HG03139 (cell line): ENCODE results near the gene MYLK4.

ENCODE experiments used
- ATAC-seq: cut with Tn5 transposase; IDR thresholded peaks from one replicate; pipeline ENCODE4 v1.9.1; 2021; ENCODE audit not compliant: unreplicated experiment

MYLK4 gene

GRCh38 chr6:2750832-2751231 is at the start of gene MYLK4:
Gene MYLK4 (minus strand): TSS chr6:2750922. CDS start chr6:2749294, 1,628 bp downstream.
- no peak for ATAC-seq

- no peak for ATAC-seq
These were observed 49.3 kb upstream of the MYLK4 start for GRCh38 chr6:2799936-2800527.

DNA sequence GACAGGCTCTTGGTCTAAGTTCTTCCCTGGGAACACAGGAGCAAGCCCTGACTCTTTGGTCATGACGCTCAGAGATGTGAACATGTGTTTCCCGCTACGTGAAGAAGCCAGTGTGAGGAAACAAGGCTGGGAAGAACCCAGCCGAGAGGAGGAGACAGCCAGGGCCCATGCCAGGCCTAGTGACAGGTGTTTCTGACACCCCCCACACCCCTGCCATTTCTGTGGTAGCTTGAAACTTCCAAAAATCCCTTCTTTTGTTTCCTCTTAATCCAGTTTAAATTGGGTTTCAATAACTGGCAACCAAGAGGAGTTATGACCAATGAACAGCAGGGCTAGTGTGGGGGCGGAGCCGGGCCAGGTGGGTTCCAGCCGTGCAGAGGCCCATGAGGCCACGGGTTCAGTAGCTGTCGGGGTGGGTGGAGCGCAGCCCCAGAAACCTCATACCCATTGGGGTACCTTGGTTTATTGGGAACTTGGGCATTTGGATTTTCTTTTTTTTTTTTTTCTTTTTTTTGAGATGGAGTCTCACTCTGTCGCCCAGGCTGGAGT is 47.9 kb upstream of the MYLK4 start:
- ATAC-seq: no peak

DNA sequence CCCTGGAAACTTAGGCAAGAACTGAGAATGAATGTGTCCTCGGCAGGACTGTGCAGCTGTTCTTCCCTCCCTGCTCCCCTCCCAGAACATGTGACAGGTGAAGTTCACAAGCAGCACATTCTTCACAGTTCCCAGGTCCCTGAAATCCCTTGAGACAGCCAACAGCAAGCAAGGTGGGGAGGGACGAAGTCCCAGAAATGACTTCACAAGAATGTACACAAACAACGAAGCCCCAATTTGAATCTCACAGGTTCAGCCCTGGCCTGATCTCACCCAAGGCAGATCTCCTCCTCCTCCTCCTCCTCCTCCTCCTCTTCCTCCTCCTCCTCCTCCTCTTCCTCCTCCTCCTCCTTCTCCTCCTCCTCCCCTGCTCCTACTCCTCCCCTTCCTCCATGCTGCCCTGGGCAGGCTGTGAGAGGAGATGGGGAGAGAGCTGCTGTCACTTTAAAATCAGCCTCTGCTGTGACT is 46.9 kb upstream of the MYLK4 start:
- no peak for ATAC-seq

DNA sequence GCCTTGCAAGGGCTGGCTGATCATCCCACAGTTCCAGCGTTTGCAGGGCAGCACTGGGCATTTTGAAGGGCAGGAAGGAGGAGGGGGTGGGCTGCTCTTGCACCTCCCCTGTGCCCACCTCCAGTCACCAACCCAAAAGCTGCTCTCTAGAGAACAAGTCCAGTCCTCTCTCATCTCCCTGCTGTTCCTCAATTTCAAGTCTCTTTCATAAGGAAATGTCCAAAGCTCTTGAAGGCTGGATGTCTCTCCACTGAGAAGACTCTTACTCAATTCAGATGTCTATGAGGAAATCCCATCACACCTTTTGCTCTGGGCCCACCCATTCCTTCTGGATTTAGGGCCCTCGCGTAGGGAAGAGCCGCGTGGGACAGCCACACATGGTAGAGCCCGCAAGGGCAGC is 46.1 kb upstream of the MYLK4 start:
- ATAC-seq: no peak

- no peak for ATAC-seq
These were observed 45.2 kb upstream of the MYLK4 start for GRCh38 chr6:2795956-2796355.

GRCh38 chr6:2795162-2795561 is 44.4 kb upstream of the MYLK4 start:
- ATAC-seq: no peak

DNA sequence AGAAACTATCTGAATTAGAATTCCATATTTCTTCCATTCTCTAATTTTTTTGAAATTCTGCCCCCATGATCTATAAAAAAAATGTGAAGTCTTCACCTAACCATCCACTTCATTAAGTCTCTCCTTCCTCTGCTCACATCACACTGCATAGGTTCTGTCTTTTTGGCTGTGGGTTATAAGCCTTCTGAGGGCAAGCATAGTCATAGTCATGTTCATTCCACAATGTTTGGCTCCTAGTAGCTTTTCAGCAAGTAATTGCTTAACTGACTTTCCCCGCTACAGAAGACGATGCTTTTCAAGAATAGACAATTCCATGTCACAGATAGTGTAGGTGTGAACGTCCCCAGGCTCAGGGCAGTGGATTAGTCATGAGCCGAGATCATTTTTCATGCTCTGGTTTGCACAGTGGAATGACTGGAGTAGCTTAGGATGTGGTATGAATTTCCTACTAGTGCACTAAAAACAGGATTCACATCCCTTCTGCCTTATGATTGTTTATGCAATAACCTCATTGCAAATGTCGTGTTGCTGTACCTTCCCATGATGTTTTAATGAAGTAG is 43.5 kb upstream of the MYLK4 start:
- ATAC-seq: no peak

GRCh38 chr6:2793534-2794151 is 42.9 kb upstream of the MYLK4 start:
- ATAC-seq: no peak

GRCh38 chr6:2792330-2793110 is 41.8 kb upstream of the MYLK4 start:
- ATAC-seq: no peak

DNA sequence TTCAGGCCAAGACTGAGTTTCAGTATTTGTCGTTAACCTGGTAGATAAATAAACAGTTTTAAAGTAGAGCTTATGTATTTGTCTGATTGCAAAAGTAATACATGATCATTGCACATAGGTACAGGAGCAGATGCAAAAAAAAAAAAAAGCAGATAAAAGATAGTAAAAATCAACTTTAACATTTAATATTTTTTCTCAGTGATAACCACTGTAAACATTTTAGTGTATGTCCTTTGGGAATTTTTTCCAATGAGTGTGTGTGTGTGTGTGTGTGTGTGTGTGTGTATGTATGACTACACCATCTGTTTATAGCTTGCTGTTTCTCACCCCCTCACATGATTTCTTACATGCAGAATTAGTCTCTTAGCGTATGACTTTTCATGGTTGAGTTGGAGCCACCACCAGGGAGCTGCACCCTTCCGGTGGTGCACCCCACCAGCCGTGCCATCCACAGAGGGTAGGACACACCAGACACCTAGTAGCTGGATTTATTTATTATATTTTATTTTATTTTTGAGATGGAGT is 40.8 kb upstream of the MYLK4 start:
- no peak for ATAC-seq

DNA sequence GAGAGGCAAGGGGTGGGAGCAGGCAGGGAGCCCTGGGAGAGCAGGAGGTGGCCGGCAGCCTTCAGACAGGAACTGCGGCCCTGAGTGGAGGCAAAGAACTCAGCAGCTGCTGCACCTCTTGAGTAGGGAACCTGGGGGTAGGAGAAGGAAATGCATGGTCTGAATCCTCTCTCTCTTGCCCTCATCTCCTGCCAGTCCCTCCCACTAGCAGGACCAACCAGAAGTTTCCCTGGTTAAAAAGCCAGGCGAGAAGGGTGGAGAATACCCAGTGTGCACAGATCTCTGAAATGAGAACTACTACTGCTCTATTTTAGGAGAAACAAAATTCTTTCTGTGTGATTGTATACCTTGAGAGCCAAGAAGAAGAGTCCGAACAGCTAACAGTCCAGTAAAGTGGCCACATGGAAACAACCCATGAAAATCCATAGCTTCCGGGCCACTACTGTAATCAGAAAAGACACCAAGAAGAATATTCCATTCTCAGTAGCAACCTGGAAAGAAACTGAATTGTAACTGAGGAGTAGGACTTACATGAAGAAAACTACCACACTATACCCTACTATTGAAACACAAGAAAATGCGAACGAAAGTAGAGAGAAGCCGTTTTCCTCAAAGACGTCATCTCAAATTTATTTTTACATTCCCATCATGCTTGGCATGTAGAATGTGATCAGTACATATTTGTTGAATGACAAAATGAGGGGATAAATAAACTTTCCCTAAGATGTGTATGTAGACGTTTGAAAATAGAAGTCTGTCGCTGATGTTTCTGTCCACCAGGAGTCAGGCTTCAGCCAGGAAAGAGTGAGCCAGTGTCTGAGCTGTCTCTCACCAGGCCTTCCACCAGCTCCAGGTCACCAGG is 40.1 kb upstream of the MYLK4 start:
- ATAC-seq: peak; percentile 63

DNA sequence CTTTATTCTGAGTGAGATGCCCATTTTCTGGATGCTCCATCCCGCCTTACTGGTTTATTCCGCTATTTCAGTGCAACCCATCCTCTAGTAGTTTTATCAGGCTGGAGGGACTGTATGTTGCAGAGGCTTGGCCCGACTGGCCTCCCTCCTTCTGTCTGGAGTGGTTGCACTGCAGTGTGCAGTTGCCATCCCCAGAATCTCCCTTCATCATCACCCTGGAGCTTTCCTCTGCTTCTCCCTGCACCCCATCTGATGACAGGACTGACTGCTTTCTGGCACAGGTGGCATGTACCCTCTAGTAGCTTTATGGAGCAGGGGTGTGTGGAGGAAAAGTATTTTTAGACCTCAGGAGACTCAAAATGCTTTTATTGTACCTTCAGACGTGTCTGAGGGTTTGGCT is 35.5 kb upstream of the MYLK4 start:
- no peak for ATAC-seq

GRCh38 chr6:2784930-2785329 is 34.2 kb upstream of the MYLK4 start:
- ATAC-seq: no peak

- no peak for ATAC-seq
These were observed 33.3 kb upstream of the MYLK4 start for GRCh38 chr6:2784061-2784460.

DNA sequence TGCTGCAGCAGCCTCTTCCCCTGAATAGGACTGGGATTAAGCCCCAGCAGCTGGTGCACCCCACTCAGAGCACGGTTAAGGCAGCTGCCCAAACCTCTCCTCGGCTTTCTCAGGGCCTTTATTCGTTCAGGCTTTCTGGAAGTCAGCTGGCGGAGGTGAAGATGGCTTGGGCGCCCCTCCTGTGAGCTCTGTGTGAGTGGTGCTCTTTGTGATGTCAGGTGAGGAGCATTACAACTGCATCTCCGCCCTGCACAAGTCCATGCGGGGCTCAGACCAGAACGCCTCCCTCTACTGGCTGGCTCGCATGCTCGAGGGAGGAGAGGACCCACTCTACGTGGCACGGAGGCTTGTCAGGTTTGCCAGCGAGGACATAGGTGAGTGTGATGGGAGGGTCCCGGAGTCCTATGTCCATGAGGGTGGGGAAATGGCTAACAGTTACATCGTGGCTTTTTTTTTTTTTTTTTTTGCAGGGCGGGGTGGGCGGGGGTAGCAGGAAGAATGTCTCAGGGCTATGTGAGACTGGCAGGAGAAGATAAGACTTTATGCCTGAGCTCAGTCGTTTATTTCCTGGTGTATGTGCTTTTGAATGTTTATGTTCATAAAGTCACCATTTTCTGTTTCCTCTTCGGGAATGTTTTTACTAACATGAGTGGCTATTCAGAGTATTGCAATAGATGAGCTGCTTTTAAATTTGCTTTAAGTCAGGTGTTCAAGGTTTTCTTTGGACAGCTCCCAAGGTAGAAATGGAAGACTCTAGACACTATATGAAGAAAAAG is 32.7 kb upstream of the MYLK4 start:
- no peak for ATAC-seq

DNA sequence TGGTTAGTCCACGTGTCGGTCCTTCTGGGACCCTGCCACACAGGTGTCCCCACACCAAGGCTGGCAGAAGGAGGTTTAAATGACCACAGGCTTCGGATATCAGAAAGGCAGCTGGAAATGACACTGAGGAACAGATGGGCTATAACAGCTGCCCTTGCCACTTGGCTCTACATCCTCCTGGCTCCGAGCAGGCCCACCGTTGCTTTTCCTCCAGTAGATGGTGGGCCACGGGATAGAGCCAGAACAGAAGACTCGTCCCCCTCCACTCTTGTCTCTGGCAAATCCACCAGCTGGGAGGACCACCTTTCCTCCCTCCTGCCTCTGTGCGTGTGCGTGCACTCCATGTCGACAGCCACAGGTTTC is 32.1 kb upstream of the MYLK4 start:
- ATAC-seq: no peak

- no peak for ATAC-seq
These were observed 31.6 kb upstream of the MYLK4 start for GRCh38 chr6:2782356-2782708.

GRCh38 chr6:2781685-2782355 is 31.1 kb upstream of the MYLK4 start:
- ATAC-seq: no peak
